ENCODE data around the gene SWI5.

Gene SWI5

GRCh38 chr9:128252317-128253139, 23.5 kb upstream of the SWI5 start:
- DNase-seq = no peak

DNA sequence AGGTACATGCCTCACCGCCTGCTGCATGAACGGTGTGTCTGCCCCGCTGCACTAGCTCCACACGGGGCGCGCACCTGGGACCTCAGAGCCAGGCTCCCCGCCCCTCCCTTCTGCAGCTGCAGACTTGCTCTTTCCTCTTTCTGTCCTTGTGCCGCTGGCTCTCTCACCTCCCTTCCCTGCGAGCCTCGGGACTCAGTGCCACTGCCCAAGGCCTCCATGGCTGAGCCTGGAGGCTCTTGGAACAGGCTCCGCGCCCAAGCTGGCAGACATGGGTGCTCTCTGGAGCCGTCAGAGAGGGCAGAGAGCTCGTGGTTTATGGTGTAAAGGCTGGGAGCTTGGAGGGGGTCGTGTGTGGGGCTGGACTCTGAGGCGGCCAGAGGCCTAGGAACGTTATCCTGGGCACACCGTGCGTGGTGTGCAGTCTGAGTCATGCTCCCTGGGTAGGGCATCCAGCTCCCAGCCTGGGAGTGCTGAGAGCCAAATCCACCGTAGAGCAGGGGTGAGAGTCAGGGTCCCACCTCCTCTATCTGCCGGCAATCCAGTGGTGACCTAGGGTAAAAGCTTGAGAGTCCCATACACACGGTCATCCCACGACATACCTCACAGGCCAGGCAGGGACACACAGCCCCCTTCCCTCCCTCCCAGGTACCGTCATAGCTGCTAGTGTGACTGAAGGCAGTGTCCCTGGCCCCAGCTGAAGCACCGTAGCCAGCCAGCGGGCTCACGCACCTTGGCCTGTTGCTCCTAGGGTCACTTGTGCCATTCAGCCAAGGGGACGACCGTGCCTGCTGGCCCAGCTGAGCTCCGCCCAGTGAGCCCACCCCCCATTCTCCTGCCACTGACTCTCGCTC, 22.7 kb upstream of the SWI5 start:
- DNase-seq = no peak

GRCh38 chr9:128253991-128254346, 22.1 kb upstream of the SWI5 start:
- DNase-seq = no peak

GRCh38 chr9:128254362-128254761, 21.7 kb upstream of the SWI5 start:
- no peak for DNase-seq

GRCh38 chr9:128254855-128255759, 21.0 kb upstream of the SWI5 start:
- DNase-seq = no peak

DNA sequence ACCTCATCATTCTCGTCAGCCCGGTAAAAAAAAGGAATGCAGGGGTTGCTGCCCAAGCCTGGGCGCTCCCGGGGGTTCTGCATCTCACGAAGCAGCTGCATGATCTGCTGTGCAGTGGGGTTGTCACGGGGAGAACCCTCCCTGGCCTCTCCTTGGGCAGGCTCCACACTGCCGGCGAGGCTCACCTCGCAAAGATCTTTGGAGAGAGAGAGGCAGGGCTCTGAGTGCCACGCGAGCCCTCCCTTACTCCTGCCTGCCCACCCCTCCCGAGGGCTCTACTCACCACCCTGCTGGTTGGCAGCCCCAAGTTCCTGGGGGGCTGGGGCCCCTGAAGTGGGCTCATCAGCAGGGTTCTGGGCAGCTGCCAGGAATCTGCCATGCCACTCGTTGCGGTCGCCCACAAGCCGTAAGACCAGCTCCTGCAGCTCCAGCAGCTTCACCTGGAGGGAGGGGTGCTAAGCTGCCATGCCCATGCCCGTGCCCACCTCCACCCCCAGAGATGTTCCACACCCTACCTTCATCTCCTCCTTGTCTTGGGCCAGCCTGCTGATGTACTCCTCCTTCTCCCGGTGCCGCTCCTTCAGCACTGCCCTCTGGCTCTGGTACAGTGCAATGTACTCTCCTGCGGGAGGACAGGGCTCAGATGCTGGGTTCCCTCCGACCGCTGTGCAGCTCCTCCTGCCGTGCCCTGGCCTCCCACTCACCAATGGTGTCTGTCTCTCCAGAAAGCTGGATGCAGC, 18.8 kb upstream of the SWI5 start:
- no peak for DNase-seq

- DNase-seq = no peak
These were observed 18.2 kb upstream of the SWI5 start for GRCh38 chr9:128257907-128258306.

DNA sequence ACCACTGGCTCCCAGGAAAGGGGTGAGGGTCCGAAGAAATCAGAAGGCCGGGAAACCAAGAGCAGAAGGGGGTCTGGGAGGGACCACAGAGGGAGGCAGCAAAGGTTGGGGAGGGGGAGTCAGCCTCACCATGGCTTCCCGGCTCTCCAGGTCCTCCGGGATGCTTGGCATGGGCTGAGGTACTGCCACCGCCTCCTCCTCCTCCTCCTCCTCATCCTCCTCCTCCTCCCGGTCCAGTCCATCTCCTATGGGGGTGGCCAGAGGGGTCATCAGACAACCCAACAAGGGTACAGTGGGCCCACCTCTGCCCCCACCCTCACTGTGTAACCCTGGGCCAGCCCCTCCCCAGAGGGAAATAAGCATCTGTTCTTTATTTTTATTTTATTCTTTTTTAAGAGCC, 17.8 kb upstream of the SWI5 start:
- DNase-seq = no peak

- no peak for DNase-seq
These were observed 16.9 kb upstream of the SWI5 start for GRCh38 chr9:128259156-128259555.

GRCh38 chr9:128260340-128260739, 15.7 kb upstream of the SWI5 start:
- no peak for DNase-seq

- no peak for DNase-seq
These were observed 13.4 kb upstream of the SWI5 start for GRCh38 chr9:128262687-128263086.

DNA sequence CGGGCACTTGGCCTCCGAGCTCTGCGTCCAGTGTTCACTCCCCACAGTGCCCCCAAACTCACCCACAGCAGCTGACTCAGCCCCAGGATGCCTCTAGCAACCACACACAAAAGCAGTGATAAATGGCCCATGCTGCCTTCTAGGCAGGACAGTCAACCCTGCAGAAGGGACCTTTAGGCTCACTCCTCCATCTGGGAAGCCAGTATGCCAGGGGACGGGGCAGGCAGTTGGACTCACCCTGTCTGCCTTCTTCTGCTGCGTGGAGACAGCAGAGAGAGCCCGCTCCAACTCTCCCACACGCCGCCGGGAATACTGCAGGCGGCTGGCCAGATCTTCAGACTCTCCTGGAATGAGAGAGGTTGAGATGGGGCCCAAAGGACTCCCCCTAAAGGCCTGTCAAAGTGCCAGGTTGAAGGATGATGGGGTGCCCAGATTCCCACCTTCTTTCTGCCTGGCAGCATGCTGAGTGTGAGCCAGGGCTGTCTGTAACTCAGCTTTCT, 10.7 kb upstream of the SWI5 start:
- DNase-seq = no peak

GRCh38 chr9:128266868-128267590, 9.0 kb upstream of the SWI5 start:
- DNase-seq = no peak

- no peak for DNase-seq
These were observed 5.0 kb upstream of the SWI5 start for GRCh38 chr9:128271112-128271511.

DNA sequence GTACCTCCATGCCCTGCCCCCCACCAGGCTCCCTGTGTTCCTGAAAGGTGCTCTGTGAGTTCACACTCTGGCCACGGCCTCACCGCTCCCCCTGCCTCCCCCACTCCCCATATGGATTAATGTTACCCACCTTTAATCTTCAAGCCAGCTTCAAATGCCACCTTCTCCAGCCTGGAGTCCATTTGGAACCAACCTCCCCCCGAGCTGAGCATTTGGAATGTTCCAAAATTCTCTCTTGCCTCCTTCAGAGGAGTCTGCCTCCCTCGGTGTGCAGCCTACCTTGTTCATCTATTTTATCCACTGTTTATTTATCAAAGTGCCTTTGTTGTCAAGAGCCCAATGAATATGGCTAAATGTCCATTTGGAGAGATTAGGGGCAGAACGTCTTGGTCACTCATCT, 4.6 kb upstream of the SWI5 start:
- DNase-seq = no peak

- no peak for DNase-seq
These were observed 1.8 kb upstream of the SWI5 start for GRCh38 chr9:128274245-128274644.

- DNase-seq = no peak
These were observed 673 bp upstream of the SWI5 start, which contains the start of gene GOLGA2 for GRCh38 chr9:128275198-128276007. GOLGA2 (minus strand) TSS chr9:128276007; CDS start chr9:128275976, 31 bp downstream.

DNA sequence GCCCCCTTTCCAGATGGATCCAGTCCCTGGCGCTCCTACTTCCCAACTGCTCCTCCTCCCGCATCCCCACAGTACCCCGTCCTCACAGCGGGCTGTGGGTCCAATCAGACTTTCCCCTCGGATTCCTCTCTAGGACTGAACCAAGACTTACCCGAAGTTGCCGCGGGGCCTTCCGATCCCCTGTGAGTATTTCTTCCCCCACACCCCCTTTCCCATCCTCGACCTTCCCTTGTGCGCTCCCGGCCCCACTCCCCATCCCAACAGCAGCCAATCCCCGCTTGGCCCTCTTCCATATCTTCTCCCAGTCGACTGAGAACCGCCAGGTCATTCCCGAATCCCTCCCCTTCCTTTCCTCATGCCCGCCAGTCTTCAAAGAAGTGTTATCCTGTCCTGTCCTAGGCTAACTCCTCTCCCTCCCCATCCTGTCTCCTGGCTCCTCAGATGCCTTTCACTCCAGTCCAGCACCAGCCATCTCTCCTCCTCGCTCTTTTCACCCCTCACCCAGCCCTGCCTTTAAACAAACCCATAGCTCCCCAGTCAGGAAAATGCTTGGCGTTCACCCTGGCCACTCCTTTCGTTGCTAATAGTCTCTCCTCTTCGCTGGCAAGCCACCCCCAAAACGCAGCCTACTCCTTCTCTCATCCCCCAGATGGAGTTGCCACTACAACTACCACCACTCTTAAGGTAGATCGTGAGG, 646 bp downstream of the SWI5 start:
- no peak for DNase-seq

All from NCI-H2107 (cell line).